OCI-LY3 (cell line): ENCODE measurements around the gene NRXN3.

Experiments
- CTCF ChIP-seq: fragments of 200-600, 300-600 bp; sonication (generic); IDR thresholded peaks from 2 replicates; pipeline ENCODE4 v1.5.1; 2014; ENCODE audit warnings: antibody characterized with exemption, low read length, low read depth
- EZH2phosphoT487 ChIP-seq: fragments of 200-600 bp; shearing (Covaris generic); IDR thresholded peaks from 2 replicates; pipeline ENCODE4 v1.6.1; 2018; ENCODE audit warnings: antibody characterized with exemption, mixed run types, low read depth

- TF ChIP-seq CTCF (no peak), EZH2phosphoT487 (no peak)
Observed at GRCh38 chr14:79037106-79037505, 866.9 kb downstream of the NRXN3 start.
